HPDE6-E6E7 (cell line): ENCODE measurements around the gene RAP2B.

Experiments used
- DNase-seq: peaks from one replicate; pipeline ENCODE4 v3.0.0; 2011; ENCODE audit warnings: missing footprints; ENCODE audit errors: extremely low spot score

Gene RAP2B

DNA sequence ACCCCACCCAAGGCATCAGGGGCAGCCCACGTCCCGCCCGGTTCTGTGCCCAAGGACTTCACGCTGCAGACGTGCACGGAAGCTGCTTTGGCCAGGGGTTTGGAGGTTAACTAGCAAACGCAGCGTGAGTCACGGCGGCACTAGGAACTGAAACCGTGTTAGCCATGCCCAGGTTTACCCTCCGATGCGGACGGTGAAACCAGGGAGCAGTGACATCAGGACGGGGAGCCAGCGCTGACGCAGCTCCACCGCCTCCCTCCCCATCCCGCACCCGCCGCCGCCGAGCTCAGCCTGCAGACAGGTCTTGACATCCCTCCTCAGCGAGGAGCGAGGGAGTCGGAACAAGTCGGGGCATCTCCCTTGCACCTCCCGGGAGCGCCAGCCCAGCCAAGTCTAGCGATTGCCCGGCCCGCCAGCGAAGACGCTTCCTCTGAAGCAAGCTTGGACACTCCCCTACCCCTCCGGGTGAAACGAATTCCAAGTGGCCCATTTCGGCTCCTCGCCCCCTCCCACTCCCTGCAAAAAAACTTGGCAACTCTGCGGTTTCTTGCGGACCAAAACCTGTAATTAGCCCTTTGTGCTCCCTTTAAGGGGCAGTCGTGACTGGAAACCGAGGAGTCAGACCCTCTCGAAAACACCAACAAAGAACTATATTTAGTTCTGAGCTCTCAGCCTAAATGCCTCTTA lies 1.4 kb upstream of the RAP2B start:
- peak; percentile 94 for DNase-seq

DNA sequence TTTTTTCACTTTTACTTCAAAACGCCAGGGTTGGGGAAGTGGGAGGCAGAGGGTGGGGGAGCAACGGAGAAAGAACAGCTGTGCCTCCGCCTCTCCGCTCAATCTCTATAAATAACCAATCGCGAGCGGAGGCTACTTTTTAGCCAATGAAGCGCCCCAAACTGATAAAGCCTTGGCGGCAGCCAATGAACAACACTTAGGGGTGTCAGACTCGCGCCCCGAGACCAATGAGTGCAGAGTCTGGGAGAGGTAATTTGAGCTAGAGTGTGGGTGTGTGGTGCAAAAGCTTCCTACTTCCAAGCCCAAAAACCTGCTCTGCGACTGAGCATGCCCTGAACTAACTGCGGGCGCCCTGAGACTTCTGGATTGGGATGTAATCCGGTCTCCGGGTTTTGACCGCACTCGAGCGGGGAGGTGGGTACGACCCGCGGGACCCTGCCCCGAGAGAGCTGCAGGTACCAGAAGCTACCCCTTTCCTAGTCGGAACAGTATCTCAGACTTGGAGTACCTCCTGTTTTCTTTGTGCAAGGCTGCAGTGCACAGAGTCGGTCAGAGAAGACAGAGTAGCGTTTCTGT lies 800 bp upstream of the RAP2B start:
- peak; percentile 96 for DNase-seq

DNA sequence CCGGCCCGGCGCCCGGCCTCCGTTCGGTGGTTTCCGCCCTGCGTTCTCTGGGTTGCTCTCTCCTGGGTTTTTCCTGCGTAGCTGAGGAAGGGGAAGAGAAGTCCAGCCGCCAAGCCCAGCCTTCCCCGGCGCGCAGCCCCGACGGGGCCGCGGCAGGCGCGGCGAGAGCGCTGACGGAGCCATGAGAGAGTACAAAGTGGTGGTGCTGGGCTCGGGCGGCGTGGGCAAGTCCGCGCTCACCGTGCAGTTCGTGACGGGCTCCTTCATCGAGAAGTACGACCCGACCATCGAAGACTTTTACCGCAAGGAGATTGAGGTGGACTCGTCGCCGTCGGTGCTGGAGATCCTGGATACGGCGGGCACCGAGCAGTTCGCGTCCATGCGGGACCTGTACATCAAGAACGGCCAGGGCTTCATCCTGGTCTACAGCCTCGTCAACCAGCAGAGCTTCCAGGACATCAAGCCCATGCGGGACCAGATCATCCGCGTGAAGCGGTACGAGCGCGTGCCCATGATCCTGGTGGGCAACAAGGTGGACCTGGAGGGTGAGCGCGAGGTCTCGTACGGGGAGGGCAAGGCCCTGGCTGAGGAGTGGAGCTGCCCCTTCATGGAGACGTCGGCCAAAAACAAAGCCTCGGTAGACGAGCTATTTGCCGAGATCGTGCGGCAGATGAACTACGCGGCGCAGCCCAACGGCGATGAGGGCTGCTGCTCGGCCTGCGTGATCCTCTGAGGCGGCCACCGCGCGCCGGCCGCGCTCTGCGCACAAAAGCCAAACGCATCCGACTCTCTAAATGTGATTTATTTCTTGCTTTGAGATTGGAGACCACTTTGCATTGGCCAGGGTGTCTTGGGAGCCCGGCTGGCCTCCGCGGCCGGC lies 727 bp downstream of the RAP2B start:
- DNase-seq: no peak

DNA sequence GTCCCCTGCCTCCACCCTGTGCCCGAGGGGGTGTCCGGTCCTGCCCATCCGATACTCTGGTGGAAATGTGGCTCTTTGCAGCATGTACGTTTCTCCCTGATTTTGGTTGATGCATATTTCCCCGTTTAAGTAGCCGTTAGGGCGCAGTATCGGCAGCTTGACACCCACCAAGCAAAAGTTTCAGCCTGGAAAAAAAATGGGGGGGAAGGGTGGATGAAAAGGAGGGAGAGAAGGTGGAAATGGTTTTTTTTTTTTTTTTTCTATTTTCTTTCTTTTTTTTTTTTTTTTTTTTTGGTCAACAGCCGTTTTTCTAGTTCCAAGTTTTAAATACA lies 1.3 kb downstream of the RAP2B start:
- DNase-seq: no peak

DNA sequence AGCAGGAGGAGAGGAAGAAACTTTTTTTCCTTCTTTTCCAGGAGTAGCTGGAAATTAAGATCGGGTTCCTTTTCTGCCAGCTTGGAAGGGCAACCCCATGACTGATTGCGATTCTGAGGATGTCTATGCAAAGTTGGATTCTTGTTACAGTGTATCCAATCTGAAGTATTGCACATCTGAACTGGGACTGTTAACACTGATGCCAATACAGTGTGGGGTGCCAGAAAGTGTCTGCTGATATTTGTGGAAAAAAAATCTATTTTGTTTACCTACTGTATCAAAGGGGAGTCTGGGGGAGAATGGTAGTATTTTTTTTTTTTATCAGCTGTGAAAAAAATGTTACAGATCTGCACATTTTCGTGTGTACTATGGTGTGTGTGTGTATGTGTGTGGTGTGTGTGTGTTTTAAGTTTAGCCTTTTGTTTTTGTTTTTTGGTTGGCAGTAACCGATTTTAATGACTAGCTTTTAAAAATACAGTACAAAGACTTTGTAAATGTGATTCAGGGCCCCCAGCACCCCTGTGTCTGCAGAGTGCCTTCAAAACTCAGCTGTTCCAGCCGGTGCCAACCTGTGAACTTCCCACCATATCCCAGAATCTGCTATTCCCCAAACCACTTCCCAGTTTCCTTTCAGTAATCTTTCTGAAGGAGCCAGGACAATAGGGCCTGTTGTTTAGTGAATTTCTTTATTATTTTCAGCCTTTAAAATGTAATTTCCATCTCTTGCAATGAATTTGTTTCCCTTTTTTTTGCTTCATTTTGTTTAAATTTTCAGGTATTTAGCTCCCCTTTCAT lies 1.9 kb downstream of the RAP2B start:
- no peak for DNase-seq

DNA sequence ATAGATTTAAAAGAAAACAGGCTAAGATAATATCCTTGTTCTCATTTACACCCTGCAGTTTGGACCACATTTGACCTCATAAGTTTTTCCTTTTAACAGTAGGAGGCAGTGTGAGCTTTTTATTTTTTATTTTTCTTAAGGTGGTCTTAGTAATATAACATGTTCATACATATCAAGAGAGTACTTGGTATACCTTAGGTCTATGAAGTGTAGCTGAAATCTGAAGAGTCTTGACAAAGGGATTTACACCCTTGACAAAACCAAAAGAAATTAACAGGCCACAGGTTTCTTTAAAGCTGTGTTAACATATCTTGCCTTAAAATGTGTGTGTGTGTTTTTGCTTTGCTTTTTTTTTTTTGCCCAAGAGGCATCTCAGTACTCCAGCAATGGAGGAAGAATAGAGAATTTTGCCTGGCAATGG lies 3.2 kb downstream of the RAP2B start:
- DNase-seq: no peak

DNA sequence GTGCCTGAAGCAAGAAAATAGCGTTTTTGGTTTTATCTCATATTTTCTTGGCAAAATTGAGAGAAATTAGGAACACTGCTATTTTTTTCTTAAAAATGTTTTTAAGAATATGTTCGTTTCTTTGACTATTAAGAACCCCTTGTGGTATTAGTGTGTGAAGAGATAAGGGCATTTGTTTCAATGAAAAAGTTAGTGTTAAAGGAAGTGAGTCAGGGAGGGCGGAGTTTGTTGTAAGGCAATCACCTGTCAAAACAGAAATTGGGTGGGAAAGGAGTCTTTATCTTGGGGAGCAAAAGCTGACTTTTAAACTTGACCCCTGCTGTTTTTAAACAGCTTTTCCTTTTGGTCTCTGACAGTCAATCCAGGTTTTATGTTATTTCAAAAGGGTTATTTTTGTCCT lies 4.2 kb downstream of the RAP2B start:
- DNase-seq: no peak

DNA sequence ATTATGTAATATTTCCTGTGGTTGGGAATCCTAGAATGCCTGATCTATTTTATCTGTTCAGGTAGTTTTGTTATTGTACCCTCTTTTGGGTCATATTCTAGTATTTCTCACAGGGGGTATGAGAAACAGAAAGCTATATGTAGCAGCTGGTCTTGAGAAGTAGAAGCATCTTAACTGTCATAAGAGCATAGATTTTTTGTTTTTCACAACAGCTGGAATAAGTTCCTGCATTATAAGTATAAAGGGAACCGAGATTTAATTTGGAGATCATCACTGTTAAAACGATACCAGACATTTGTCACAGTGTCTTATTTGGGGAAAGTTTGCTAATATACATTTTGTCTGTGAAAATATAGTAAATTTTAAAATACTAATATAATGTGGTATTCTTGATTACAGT lies 4.8 kb downstream of the RAP2B start:
- no peak for DNase-seq

DNA sequence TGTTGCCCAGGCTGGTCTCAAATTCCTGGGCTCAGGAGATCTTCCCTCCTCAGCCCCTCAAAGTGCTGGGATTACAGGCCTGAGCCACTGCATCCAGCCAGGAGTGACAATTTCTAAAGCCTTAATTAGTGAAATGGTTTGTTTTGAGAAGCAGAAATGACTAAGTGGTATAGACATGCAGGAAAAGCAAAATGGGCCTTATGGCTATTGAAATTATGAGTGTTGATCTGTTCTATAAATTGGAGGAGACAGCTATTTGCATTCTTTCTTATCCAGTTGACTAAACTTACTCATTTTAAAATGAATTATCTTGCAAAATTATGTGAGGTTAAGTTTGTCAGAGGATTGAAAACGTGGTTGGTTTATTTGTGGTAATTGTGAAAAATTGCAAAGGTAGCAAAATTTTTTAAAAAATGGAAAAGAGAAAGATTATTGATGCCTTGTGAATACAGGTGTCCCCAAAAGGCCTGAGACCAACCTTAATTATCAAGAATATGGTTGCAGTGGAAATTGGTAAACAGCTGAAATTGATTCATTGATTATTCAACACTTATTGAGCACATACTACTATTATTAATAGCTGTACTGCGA lies 7.9 kb downstream of the RAP2B start:
- DNase-seq: no peak

DNA sequence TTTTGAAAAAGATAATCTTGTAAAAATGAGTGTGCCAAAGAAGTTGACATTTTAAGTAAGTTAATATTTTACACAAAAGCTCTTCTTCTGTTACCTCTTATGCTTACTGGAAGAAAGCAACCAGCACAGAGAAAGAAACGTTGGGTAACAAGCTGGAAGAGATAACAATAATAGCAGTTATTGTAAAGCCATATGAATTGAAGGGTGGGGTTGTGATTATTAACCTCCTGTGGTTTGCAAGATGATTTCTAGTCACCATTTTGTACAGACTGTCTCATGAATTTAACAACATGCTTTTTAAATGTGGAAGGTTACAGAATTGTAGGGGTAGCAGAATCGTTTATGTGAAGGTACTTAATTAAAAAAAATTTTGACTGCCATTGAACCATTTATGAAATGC lies 9.2 kb downstream of the RAP2B start:
- DNase-seq: no peak

DNA sequence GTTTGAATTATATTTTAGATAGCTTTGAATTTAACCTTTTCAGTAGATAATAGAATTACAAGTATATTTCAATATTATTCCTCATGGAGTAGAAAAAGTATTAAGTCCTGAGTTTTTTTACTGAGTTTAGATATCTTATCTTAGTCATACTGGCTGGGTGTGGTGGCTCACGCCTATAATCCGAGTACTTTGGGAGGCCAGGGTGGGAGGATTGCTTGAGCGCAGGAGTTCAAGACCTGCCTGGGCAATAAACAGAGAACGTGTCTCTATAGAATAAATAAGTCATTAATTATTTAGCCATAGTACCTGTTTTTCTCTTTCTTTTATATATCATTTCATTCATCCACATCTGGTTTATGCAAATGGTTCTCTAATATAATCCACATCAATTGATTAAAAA lies 9.9 kb downstream of the RAP2B start:
- no peak for DNase-seq

DNA sequence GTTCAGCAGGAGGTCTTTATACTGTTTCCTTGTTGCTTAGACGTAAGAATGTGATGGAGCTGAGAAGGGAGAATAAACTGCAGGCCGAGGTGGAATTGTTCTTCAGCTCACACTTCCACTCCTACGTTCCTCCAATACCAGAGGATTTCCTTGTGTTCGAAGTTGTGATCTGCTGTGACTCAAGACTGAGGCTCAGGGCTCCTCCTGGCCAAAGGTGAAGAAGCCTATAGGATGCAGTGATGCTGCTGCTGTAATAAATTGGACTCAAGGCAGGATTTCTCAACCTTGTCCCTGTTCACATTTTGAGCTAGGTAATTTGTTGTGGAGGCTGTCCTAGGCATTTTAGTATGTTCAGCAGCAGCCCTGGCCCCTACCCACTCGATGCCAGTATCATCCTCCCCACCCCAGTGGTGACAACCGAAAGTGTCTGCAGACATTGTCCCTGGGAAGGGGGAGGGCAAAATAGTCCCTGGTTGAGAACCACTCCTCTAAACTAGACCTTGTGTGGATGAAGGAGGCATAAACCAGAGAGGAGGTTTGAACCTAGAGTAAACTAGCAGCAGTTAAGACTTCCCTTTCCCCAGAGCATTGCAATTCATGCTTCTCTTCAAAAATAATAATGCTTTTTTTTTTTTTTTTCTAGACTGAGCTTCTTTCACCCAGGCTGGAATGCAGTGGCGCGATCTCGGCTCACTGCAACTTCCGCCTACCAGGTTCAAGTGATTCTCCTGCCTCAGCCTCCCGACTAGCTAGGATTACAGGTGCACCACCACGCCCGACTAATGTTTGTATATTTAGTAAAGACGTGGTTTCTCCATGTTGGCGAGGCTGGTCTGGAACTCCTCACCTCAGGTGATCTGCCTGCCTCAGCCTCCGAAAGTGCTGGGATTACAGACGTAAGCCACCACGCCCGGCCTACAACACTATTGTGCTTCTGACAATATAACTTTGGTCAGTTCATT lies 11.1 kb downstream of the RAP2B start:
- no peak for DNase-seq

DNA sequence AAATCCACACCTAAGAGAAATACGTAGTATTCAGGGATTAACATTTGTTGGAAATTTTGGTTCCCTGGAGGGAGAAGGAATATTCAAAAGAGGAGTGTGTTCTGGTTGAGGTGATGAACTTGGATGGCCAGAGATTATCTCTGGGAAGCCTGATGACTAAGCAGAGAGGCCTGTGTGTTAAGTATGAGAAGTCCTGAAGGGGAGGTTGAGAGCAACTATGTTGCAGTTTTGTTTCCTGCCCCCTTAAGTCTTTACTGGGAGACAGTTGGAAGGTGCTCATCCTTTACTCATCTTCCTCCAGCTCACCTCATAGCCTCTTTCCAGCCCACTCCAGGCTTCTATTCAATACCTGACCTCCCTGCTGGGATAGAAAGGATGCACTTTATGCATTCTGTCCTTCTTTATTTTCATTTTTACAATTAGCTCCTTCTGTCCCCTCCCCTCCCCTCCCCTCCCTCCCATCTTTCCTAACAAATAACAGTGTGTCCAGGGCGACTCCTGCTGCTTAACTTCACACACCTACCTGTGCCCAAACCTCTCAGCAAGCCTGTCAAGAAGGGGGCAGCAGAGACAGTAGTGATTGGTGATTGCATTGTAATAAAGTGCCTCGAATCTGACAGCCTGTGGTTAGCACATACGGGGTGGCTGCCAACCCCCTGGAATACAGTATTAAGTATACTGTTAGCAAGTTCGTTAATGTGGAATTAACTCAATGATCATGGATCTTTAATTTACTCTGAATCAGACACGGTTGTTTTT lies 11.9 kb downstream of the RAP2B start:
- DNase-seq: no peak

DNA sequence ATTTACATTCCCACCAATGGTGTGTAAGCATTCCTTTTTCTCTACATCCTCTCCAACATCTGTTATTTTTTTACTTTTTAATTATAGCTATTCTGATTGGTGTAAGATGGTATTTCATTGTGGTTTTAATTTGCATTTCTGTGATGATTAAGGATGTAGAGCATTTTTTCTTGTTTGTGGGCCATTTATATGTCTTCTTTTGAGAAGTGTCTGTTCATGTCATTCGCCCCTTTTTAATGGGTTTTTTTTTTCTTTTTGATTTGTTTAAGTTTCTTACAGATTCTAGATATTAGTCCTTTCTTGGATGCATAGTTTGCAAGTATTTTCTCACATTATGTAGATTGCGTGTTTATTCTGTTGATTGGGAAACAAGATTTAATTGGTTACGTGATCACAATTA lies 14.2 kb downstream of the RAP2B start:
- DNase-seq: no peak

DNA sequence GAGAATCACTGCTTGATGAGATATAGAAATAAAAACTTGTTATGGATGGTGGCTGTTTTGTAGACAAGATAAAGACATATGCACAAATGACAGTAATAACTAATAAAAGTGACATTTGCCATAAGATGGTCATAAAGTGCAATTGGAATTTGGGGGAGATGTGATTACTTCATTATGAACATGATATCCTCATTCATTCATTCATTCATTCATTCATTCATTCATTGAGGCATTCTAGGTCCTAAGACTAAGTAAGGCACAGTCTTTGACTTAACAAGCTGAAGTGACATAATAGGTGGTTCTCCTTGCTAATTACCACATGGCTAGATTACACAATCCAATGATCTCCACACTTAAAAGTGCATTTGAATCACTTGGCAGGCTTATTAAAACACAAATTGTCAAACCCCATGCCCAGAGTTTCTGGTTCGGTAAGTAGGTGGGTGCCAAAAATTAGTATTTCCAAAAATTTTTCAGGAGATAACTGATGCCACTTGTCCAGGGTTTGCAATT lies 18.9 kb downstream of the RAP2B start:
- DNase-seq: no peak

DNA sequence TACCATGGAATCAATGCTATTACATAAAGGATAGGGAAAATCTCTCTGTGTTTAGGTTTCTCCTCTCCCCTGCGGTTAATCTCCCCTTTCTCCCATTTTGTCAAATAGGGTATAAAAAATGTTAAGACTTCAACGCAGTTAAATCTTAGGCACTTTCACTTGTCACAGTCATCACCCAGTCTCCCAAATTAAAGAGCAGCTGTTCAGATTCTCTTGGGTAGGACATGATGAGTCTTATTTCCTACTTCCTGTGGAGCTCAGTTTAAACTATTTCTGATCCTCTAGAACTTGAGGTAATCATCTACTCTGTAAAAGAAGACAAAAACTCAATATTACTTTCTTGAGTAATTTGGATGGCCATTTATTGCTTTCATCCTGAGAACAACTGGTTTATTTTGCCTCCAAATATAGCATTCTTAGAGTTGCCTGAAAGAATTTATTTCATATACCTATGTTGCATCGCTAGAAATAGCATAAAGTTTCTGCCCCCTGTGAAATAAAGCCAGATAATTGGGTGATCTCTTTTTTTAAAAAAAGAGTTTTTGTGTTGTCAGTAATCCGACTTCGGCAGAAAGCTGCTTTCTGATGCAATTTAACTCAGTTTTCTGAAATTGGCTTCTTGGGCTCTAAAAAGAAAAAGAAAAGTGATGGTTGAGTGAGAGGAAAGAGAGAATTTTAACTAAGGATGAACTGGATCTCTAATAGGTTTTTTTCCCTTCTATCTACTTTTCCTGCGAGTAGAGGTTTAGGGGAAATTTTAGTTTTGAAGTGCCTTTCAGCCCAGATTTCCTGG lies 20.7 kb downstream of the RAP2B start:
- DNase-seq: no peak

DNA sequence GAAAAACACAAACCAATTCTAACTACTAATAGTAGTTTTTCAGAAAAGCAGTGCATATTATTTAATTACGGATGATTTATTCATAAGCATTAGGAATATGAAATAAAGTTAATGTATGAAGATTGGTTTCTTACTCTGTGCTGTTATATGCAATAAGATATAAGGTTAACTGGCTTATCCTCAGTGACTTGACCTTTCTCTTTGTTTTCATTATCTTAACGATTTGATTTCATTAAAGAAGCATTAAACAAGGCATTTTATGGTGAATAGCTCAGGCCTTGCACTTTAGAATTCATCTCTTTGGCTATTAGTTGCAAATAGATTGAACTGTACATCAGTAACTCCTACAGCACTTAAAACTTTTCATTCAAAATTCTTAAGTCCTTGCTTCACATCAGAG lies 28.9 kb downstream of the RAP2B start:
- DNase-seq: no peak

DNA sequence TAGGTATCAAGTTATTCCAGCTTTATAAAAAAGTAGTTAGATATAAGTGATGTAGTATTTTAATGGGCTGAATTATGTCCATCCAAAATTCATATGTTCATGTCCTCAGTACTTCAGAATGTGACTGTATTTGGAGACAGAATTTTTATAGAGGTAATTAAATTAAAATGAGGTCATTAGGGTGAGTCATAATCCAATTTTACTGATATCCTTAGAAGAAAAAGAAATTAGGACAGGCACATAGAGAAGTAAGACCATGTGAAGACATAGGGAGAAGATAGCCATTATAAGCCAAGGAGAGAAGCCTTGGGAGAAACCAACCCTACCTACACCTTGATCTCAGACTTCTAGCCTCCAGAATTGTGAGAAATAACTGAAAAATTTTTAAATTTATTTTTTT lies 30.3 kb downstream of the RAP2B start:
- DNase-seq: no peak
